ENCODE measurements around the gene MON1A.
"Not testable (repeated sequence)": the region's sequence is repeated elsewhere in the genome, so short reads cannot be mapped to it uniquely, and the experiment has no call there.

The MON1A gene

GRCh38 chr3:49929291-49930167, at the start of gene MON1A:
Gene MON1A, minus strand, starts transcription at chr3:49929811. Its CDS starts 16,465 bp downstream, at chr3:49913346.
- peak; percentile 98 for DNase-seq (ENCODE audit: low read depth, low spot score)

GRCh38 chr3:49976942-49977341, 47.3 kb upstream of the MON1A start:
- no peak for DNase-seq (ENCODE audit: low read depth, low spot score)

GRCh38 chr3:49972656-49973055, 43.0 kb upstream of the MON1A start:
- no peak for DNase-seq (ENCODE audit: low read depth, low spot score)

GRCh38 chr3:49968346-49968745, 38.7 kb upstream of the MON1A start:
- no peak for DNase-seq (ENCODE audit: low read depth, low spot score)

- DNase-seq (ENCODE audit: low read depth, low spot score) = no peak
These were observed 37.7 kb upstream of the MON1A start for GRCh38 chr3:49967291-49967690.

GRCh38 chr3:49966233-49966942, 36.8 kb upstream of the MON1A start:
- DNase-seq (ENCODE audit: low read depth, low spot score) = no peak

- DNase-seq (ENCODE audit: low read depth, low spot score) = no peak
These were observed 26.0 kb upstream of the MON1A start for GRCh38 chr3:49955636-49956035.

- DNase-seq (ENCODE audit: low read depth, low spot score) = no peak
These were observed 23.3 kb upstream of the MON1A start for GRCh38 chr3:49952924-49953323.

GRCh38 chr3:49942651-49943050, 13.0 kb upstream of the MON1A start:
- no peak for DNase-seq (ENCODE audit: low read depth, low spot score)

GRCh38 chr3:49940667-49941249, 11.1 kb upstream of the MON1A start:
- no peak for DNase-seq (ENCODE audit: low read depth, low spot score)

GRCh38 chr3:49939858-49940666, 10.5 kb upstream of the MON1A start, which contains the start of gene RBM6:
Gene RBM6, plus strand, starts transcription at chr3:49940150. Its CDS starts 22,492 bp downstream, at chr3:49962642.
- DNase-seq (ENCODE audit: low read depth, low spot score) = peak; percentile 99

- DNase-seq (ENCODE audit: low read depth, low spot score) = no peak
These were observed 7.5 kb upstream of the MON1A start for GRCh38 chr3:49937090-49937489.

GRCh38 chr3:49932281-49932680, 2.7 kb upstream of the MON1A start:
- DNase-seq (ENCODE audit: low read depth, low spot score) = not testable (repeated sequence)

- DNase-seq (ENCODE audit: low read depth, low spot score) = peak; percentile 81
These were observed 1.3 kb upstream of the MON1A start for GRCh38 chr3:49930922-49931321.

- DNase-seq (ENCODE audit: low read depth, low spot score) = no peak
These were observed 618 bp upstream of the MON1A start for GRCh38 chr3:49930168-49930690.

GRCh38 chr3:49928481-49929017, 1.1 kb downstream of the MON1A start:
- peak; percentile 53 for DNase-seq (ENCODE audit: low read depth, low spot score)

- no peak for DNase-seq (ENCODE audit: low read depth, low spot score)
These were observed 1.8 kb downstream of the MON1A start for GRCh38 chr3:49927798-49928197.

GRCh38 chr3:49926117-49926728, 3.4 kb downstream of the MON1A start:
- DNase-seq (ENCODE audit: low read depth, low spot score) = no peak

GRCh38 chr3:49925485-49925884, 4.1 kb downstream of the MON1A start:
- no peak for DNase-seq (ENCODE audit: low read depth, low spot score)

GRCh38 chr3:49924683-49925082, 4.9 kb downstream of the MON1A start:
- DNase-seq (ENCODE audit: low read depth, low spot score) = no peak

All from ELF-1 (cell line).